GM18873 (cell line): Measurements from ENCODE around the gene MTMR1.

ENCODE experiments used
- ATAC-seq: cut with Tn5 transposase; IDR thresholded peaks from one replicate; pipeline ENCODE4 v1.9.1; 2021; ENCODE audit warnings: mild to moderate bottlenecking, moderate library complexity, moderate number of reproducible peaks; ENCODE audit not compliant: unreplicated experiment, low FRiP score

Gene MTMR1

DNA sequence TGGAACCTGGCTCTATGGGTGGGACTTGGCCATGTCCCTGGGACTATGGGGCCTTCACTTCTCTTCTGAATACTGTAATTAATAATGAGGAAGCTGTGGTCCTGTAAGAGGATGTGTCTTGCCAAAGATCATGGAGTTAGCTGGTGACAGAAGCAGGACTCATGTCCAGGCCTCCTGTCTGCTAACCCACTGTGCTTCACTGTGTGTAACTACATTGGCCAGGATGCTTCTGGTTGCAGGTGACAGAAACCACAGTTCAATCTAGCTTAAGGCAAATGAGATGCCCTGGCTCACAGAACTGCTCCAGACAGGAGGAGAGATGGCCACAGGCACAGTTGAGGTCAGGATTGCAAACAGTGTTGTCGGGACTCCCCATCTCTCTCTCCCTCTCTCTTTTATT lies 3.1 kb downstream of the MTMR1 start:
- no peak for ATAC-seq

DNA sequence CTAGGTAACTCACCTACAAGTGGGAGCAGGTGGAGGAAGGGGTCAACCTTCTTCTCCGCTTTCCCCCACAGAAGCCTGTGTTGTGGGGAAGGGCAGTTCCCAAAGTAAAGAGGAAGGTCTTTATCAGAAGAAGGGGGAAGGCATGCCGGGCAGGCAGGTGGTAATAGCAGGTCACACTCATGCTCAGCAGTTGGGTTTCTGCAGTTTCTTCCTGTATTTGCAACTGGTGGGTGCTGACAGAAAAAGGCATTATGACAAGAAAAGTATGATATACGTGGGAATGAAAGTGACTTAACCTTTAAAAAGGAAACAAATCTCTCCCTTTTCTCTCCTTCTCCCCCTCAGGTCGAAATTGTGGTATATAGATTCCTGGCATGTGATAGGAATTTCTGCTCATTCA lies 3.7 kb downstream of the MTMR1 start:
- no peak for ATAC-seq

DNA sequence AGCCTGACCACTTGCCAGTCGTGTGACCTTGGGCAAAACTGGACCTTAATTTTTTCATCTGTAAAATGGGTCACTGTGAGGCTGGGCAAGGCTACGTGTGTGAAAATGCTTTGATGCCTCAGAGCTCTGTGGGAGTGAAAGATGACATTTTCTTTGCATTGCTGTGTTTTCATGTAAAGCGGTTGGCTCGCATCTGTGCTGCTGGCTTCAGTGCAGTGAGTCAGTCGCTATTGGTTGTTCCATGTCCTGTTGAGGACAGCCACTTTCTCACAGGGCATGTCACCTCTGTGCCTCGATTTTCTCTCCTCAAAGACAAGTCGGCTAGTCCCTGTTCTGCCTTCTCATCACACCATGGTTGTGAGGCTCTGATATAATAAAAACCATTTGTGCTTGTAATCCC lies 4.4 kb downstream of the MTMR1 start:
- no peak for ATAC-seq

DNA sequence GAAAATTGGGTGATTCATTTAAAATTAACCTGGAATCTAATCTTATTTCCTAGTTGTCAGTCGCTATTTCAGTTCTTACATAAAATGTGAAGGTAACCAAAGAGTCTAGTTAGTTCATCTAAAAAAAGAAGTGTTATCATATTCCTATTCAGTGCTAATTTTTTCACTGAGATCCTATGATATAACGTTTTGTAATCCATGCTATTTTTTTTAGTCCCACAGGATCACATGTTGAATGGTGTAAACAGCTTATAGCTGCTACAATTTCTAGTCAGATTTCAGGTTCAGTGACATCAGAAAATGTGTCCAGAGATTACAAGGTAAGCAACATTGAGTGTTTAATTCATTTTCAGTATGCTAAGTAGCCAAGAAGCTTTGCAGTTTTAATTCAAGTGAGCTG lies 5.8 kb downstream of the MTMR1 start:
- ATAC-seq, result no peak

DNA sequence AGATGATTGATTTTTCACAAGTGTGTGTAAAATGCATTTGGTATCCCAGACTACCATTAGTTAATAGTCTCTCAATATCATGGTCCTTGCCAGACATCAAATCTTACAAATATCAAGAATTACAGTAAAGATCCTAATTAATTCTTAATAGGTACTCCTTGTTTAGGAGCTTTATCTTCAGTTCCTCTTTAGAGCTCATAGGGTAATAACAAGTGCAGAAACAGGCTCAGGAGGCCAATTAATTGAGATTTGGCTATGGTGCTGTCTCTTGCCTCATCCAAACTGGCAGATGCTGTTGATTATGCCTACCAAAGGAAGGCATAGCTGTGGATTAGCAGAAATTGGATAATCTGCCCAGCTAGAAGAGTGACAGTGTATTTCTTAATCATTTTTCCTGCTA lies 6.9 kb downstream of the MTMR1 start:
- no peak for ATAC-seq

GRCh38 chrX:150701377-150701776 lies 8.2 kb downstream of the MTMR1 start:
- no peak for ATAC-seq

GRCh38 chrX:150702966-150703694 lies 9.9 kb downstream of the MTMR1 start:
- ATAC-seq, result no peak

DNA sequence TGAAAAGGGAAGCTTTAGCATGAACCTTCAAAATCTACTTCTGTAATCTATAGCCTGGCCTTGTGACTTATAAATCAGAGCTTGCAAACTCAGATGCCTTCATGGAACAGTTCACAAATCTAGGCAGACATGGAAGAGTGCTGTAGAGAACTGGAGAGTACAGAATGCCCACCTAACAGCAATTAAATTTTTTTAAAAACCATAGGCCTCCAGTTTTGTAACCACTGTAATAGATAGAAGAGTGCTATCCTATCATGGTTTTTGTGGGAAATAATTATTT lies 10.4 kb downstream of the MTMR1 start:
- ATAC-seq, result no peak

DNA sequence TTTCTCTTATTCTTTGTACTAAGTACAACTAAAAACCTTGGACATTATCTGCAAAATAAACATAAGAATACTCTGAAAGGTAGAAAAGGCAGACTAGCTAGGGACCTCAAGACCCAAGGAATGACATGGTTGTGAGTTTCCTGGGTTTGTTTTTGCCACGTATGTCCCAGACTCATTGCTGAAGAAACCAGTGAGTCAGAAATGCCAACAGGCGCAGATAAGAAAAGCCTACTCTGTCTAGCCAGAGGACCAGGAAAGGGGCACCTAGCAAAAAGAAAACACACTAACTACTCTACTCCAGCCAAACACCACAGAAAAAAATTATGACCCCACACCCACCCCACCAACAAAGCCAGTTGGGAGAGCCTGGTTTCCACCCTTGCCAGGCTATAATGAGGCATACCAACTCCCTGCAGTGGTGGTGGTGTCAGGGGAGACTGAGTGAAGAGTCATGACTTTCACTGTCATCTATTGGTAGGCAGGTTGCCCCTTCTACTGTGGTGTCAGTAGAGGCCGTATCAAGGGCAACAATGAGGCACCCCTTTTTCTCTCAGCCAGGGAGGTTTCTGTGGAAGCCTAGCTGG lies 10.9 kb downstream of the MTMR1 start:
- ATAC-seq, result no peak

GRCh38 chrX:150712619-150713018 lies 19.4 kb downstream of the MTMR1 start:
- no peak for ATAC-seq

DNA sequence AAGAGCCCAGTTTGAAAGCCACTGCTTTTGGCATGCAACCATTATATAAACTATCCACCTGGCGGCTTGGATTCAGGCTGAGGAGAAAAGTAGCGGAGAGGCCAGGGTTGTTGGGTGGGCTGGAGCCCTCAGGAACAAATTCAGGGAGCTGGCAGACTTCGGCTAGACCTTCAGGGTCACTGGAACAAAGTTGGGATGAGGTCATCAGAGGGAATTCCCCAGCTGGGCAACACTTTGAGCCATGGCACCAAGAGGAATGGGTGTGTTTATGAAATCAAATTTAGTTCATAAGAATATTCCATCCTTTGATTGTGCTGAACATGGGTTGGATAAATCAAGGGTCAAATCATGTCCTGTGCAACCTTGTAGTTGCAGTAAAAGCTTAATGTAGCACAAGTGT lies 22.0 kb downstream of the MTMR1 start:
- no peak for ATAC-seq

GRCh38 chrX:150719621-150720020 lies 26.4 kb downstream of the MTMR1 start:
- ATAC-seq, result no peak

- ATAC-seq, result no peak
These were observed 36.8 kb downstream of the MTMR1 start for GRCh38 chrX:150729956-150730355.

DNA sequence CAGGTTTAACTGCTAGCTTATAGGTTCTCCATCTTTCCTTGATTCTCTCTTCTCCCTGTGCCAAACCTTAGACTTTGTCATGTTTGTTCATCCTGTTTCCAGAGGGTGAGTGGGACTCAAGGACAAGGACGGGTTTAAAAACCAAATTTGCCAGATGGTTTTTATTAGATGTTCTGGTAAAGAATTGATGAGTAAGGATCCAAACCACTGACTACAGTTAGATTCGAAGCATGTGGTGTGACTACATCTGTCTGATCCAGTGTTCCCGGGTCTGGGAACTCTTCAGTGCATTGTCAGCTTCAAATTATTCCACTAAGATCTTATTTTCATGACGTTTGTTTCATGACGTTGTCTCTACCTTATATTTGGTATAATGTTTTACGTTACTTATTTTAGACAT lies 37.5 kb downstream of the MTMR1 start:
- ATAC-seq, result no peak

GRCh38 chrX:150731795-150732194 lies 38.6 kb downstream of the MTMR1 start:
- no peak for ATAC-seq

DNA sequence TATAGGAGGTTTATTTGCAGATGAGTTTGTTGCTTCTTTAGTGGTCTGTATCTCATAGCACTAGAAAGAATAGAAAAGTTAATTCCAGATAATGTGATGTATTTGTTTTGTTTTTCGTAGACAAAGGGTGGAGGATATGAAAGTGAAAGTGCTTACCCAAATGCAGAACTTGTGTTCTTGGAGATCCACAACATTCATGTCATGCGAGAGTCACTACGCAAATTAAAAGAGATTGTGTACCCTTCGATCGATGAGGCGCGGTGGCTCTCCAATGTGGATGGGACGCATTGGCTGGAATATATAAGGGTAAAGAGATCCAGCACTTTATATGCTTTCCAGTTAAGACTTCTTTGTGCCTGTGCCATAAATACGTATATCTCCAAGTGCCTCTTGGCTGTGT lies 43.3 kb downstream of the MTMR1 start:
- no peak for ATAC-seq

DNA sequence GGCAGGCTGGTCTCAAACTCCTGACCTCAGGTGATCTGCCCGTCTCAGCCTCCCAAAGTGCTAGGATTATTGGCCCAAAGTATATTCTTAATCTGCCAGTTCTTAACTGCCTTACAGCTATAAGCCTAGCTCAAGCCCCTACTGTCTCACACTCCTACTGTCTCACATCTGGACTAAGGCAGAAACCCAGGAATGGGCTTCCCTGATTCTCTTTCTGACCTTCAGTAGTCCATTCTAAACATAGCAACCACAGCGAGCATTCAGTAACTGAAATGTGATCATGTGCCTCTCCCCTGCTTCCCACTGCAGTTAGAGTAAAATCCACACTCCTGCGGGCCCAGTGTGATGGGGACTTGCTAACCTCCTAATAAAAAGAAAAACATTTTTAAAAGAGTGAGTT lies 58.9 kb downstream of the MTMR1 start:
- ATAC-seq, result no peak

GRCh38 chrX:150753357-150753756 lies 60.2 kb downstream of the MTMR1 start:
- ATAC-seq, result no peak

- ATAC-seq, result no peak
These were observed 60.8 kb downstream of the MTMR1 start for GRCh38 chrX:150753968-150754367.

GRCh38 chrX:150757371-150757770 lies 64.2 kb downstream of the MTMR1 start:
- no peak for ATAC-seq

- ATAC-seq, result no peak
These were observed 66.6 kb downstream of the MTMR1 start for GRCh38 chrX:150759568-150760416.
